ENCODE measurements around the gene TACR2. TPM values are rescaled to one million over a fixed set of nuclear protein-coding genes. Genes with fewer than 3 reads are reported as not detected.

Gene TACR2
- total and polyA plus RNA-seq, 2 experiments from 2014 or later, result not detected

GRCh38 chr10:69464801-69465401 is 48.2 kb upstream of the TACR2 start:
- ATAC-seq (peak; percentile 24; the same call in 1 of the 3 replicates), DNase-seq (ENCODE audit: low spot score) (no peak)
- H3K4me3 Mint-ChIP-seq, result no peak overlapping the region

More at GRCh38 chr10:69464801-69465401, 48.2 kb upstream of the TACR2 start:
- Histone ChIP-seq H3K79me2 (replicated peaks; ENCODE audit: insufficient read depth) (no peaks in the 10 kb centered on the region), H4K20me1 (replicated peaks; ENCODE audit: insufficient read depth) (no peaks in the 10 kb centered on the region), H3F3A (replicated peaks; ENCODE audit: low read depth) (no peaks in the 10 kb centered on the region), H3K4me3 (no peak overlapping the region), H3K4me2 (no peak overlapping the region), H3K36me3 (ENCODE audit: insufficient read depth) (no peaks in the 10 kb centered on the region), H3K27ac (ENCODE audit: low read depth) (no peak overlapping the region), H3K27me3 (ENCODE audit: insufficient read depth) (no peaks in the 10 kb centered on the region), H2AFZ (no peak overlapping the region), H3K9me2 (ENCODE audit: insufficient read depth) (no peaks in the 10 kb centered on the region), H3K4me1 (ENCODE audit: insufficient read depth) (peaks cover 13% of the 10 kb centered on the region)
- Mint-ChIP-seq H3K27ac (no peak overlapping the region), H3K36me3 (ENCODE audit: low read depth) (no peaks in the 10 kb centered on the region; the same call in 2 of the 3 replicates), H3K4me1 (peaks cover 18% of the 10 kb centered on the region), H3K9me3 (no peaks in the 10 kb centered on the region), H3K27me3 (ENCODE audit: insufficient read depth, low read depth, poor library complexity) (peaks cover 7% of the 10 kb centered on the region)
- TF ChIP-seq EZH2 (IDR thresholded peaks at IDR 0.05; ENCODE audit: low read depth, unreplicated experiment) (no peak), ZNF462 (CRISPR knock-in tag; IDR thresholded peaks at IDR 0.05) (no peak), ZNF114 (CRISPR knock-in tag; IDR thresholded peaks at IDR 0.05) (no peak)

All from GM23338 (cell line).